ENCODE results near the gene CENPQ. TPM values are rescaled to one million over a fixed set of nuclear protein-coding genes. Genes with fewer than 3 reads are reported as not detected.
A peak's percentile ranks its signal among the peaks of the same experiment; 100 is the strongest.

The CENPQ gene
- total and polyA plus RNA-seq, 2 of the 13 experiments (the other 11 are each of a cell fraction or from before 2014, with no cell fraction given) = 9.1 to 20.1 TPM

DNA sequence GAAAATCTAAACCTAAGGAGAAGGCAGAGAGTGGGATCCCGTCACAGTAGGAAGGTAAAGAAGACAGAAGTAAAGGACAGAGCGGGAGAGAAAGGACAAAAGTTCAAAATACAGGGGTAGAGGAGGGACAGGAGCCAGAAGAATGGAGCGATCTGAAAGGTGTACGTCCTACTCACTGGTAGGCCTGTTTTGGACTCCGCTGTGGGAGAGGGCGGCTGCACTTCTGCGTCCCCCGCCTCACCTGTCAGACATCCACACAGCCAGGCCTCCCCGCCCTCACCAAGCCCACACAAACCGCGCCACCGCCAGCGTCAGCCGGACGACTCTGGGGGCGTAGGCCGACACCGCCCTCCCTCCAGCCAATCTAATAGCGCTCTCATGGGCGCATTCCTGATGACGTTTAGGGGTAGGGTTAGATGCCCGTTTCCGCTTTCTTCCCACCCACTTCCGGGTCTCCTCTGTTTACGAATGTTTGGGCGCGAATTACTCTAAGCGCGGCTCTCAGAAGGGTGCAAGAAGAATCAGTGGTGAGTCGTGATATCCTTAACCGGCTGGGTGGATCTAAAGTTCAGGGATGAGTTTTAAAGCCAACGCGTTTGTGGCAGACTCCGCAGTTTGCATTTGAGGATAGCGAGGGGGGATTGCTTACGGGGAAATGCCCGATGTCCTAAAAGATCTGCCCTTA lies at the start of gene CENPQ, which contains the start of gene MMUT (continued):
- TF ChIP-seq, protein P1, sequence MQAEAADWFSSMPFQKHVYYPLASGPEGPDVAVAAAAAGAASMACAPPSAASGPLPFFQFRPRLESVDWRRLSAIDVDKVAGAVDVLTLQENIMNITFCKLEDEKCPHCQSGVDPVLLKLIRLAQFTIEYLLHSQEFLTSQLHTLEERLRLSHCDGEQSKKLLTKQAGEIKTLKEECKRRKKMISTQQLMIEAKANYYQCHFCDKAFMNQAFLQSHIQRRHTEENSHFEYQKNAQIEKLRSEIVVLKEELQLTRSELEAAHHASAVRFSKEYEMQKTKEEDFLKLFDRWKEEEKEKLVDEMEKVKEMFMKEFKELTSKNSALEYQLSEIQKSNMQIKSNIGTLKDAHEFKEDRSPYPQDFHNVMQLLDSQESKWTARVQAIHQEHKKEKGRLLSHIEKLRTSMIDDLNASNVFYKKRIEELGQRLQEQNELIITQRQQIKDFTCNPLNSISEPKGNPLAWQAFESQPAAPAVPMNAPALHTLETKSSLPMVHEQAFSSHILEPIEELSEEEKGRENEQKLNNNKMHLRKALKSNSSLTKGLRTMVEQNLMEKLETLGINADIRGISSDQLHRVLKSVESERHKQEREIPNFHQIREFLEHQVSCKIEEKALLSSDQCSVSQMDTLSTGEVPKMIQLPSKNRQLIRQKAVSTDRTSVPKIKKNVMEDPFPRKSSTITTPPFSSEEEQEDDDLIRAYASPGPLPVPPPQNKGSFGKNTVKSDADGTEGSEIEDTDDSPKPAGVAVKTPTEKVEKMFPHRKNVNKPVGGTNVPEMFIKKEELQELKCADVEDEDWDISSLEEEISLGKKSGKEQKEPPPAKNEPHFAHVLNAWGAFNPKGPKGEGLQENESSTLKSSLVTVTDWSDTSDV (CRISPR knock-in tag; IDR thresholded peaks at IDR 0.05) = no peak
- TF ChIP-seq HDAC1 (CRISPR knock-in tag; IDR thresholded peaks at IDR 0.05) = peak; percentile 100
- peak; percentile 76; the same call in 1 of the 2 replicates for TF ChIP-seq ZNF354B (CRISPR knock-in tag; IDR thresholded peaks at IDR 0.05)
- TF ChIP-seq GATAD1 (CRISPR knock-in tag; IDR thresholded peaks at IDR 0.05) = peak; percentile 100
- peak; percentile 86; the same call in 1 of the 2 replicates for TF ChIP-seq ZNF230 (CRISPR knock-in tag; IDR thresholded peaks at IDR 0.05)
- no peak for TF ChIP-seq ZSCAN25 (CRISPR knock-in tag; IDR thresholded peaks at IDR 0.05)
- TF ChIP-seq ZNF775 (CRISPR knock-in tag; IDR thresholded peaks at IDR 0.05; ENCODE audit: borderline replicate concordance) = peak; percentile 62; the same call in 1 of the 2 replicates
- peak; percentile 89 for TF ChIP-seq ASH2L (IDR thresholded peaks at IDR 0.05; ENCODE audit: insufficient read length, low read depth, low read length)
- TF ChIP-seq GTF3A (CRISPR knock-in tag; conservative IDR thresholded peaks at IDR 0.05) = peak; percentile 99
- TF ChIP-seq, protein P2, sequence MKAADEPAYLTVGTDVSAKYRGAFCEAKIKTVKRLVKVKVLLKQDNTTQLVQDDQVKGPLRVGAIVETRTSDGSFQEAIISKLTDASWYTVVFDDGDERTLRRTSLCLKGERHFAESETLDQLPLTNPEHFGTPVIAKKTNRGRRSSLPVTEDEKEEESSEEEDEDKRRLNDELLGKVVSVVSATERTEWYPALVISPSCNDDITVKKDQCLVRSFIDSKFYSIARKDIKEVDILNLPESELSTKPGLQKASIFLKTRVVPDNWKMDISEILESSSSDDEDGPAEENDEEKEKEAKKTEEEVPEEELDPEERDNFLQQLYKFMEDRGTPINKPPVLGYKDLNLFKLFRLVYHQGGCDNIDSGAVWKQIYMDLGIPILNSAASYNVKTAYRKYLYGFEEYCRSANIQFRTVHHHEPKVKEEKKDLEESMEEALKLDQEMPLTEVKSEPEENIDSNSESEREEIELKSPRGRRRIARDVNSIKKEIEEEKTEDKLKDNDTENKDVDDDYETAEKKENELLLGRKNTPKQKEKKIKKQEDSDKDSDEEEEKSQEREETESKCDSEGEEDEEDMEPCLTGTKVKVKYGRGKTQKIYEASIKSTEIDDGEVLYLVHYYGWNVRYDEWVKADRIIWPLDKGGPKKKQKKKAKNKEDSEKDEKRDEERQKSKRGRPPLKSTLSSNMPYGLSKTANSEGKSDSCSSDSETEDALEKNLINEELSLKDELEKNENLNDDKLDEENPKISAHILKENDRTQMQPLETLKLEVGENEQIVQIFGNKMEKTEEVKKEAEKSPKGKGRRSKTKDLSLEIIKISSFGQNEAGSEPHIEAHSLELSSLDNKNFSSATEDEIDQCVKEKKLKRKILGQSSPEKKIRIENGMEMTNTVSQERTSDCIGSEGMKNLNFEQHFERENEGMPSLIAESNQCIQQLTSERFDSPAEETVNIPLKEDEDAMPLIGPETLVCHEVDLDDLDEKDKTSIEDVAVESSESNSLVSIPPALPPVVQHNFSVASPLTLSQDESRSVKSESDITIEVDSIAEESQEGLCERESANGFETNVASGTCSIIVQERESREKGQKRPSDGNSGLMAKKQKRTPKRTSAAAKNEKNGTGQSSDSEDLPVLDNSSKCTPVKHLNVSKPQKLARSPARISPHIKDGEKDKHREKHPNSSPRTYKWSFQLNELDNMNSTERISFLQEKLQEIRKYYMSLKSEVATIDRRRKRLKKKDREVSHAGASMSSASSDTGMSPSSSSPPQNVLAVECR (CRISPR knock-in tag; IDR thresholded peaks at IDR 0.05; ENCODE audit: borderline replicate concordance) = peak; percentile 100
- TF ChIP-seq MEIS2 (CRISPR knock-in tag; IDR thresholded peaks at IDR 0.05) = peak; percentile 91
- peak; percentile 56; the same call in 1 of the 2 replicates for TF ChIP-seq ZFP36L1 (CRISPR knock-in tag; IDR thresholded peaks at IDR 0.05)
- no peak for TF ChIP-seq SP1 (IDR thresholded peaks at IDR 0.05)
- TF ChIP-seq SP1 (CRISPR knock-in tag; IDR thresholded peaks at IDR 0.05) = peak; percentile 96
- peak; percentile 79 for TF ChIP-seq FOXA3 (CRISPR knock-in tag; IDR thresholded peaks at IDR 0.05)
- TF ChIP-seq, protein P3, sequence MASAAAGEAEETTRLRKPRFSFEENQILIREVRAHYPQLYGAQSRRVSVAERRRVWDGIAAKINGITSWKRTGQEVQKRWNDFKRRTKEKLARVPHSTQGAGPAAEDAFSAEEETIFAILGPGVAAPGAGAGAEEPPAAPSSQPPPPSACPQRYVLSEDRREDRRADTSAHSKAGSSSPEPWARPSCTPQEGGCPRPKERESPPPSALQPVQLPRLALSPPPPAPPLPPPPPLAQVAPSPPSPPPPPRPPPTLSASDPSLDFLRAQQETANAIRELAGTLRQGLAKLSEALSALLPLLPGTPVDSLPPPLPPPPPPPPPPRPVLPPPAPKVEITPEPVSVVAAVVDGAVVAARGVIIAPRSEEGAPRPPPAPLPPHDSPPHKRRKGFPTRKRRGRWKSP (CRISPR knock-in tag; IDR thresholded peaks at IDR 0.05) = 0 out of 2 replicates have a peak, but pooled peaks have one; percentile 52
- TF ChIP-seq TMF1 (CRISPR knock-in tag; IDR thresholded peaks at IDR 0.05; ENCODE audit: low read depth) = no peak
- TF ChIP-seq ZNF329 (CRISPR knock-in tag; IDR thresholded peaks at IDR 0.05; ENCODE audit: low read depth) = 0 out of 2 replicates have a peak, but pooled peaks have one; percentile 16
- TF ChIP-seq NONO (IDR thresholded peaks at IDR 0.05) = no peak
- TF ChIP-seq NONO (CRISPR knock-in tag; conservative IDR thresholded peaks at IDR 0.05) = peak; percentile 72; the same call in 1 of the 2 replicates
- peak; percentile 87 for TF ChIP-seq MED1 (CRISPR knock-in tag; IDR thresholded peaks at IDR 0.05)
- no peak for TF ChIP-seq MAFG (CRISPR knock-in tag; IDR thresholded peaks at IDR 0.05)
- peak; percentile 41; the same call in 1 of the 2 replicates for TF ChIP-seq HNF4A (CRISPR knock-in tag; IDR thresholded peaks at IDR 0.05)
- no peak; the same call in 1 of the 2 replicates for TF ChIP-seq ZNF3 (CRISPR knock-in tag; IDR thresholded peaks at IDR 0.05)
